HG02571 (cell line): ENCODE data around the gene CHCHD6.

Source experiments
- ATAC-seq: cut with Tn5 transposase; IDR thresholded peaks from one replicate; pipeline ENCODE4 v1.9.1; 2021; ENCODE audit warnings: mild to moderate bottlenecking, moderate library complexity; ENCODE audit not compliant: unreplicated experiment

The CHCHD6 gene

GRCh38 chr3:126891141-126891540 is 187.1 kb downstream of the CHCHD6 start:
- ATAC-seq = no peak

DNA sequence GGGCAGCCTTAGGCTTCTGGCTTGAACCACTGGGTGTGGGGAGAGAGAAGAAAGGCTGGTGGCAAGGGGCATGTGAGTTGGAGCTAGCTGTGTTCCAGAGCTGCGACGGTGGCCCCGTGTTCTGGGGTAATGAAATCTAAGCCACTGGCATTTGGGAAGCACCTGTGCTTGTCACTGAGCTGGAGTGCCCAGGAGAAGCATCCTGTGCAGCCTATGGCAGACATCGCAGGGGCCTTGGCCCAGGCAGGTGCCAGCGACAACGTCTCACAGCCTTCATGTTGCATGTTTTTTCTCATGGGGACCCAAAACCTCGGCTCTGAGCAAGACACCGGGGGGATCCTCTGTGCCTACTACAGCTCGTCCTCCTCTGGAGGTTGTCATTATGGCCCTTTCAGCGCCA is 187.8 kb downstream of the CHCHD6 start:
- ATAC-seq = no peak

DNA sequence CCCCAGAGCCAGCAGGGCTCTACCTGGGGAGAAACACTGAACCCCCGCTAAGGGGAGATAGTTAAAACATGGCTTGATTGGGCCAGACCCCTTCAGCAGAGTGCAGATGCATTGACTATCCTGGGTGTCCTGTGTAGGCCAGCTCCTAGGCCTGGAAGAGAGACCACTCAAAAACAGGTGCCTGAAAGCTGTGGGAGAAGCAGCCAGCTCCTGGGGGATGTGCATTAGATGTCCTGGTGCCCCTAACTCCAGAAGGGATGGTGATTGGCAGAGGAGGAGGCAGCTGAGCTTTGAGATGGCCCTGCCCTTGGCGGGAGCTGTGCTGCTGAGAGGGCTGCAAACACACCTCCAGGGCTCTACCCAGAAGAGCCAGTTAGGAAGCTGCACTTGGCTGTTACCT is 189.6 kb downstream of the CHCHD6 start:
- no peak for ATAC-seq

- no peak for ATAC-seq
Measured at GRCh38 chr3:126894475-126894874, 190.4 kb downstream of the CHCHD6 start.

DNA sequence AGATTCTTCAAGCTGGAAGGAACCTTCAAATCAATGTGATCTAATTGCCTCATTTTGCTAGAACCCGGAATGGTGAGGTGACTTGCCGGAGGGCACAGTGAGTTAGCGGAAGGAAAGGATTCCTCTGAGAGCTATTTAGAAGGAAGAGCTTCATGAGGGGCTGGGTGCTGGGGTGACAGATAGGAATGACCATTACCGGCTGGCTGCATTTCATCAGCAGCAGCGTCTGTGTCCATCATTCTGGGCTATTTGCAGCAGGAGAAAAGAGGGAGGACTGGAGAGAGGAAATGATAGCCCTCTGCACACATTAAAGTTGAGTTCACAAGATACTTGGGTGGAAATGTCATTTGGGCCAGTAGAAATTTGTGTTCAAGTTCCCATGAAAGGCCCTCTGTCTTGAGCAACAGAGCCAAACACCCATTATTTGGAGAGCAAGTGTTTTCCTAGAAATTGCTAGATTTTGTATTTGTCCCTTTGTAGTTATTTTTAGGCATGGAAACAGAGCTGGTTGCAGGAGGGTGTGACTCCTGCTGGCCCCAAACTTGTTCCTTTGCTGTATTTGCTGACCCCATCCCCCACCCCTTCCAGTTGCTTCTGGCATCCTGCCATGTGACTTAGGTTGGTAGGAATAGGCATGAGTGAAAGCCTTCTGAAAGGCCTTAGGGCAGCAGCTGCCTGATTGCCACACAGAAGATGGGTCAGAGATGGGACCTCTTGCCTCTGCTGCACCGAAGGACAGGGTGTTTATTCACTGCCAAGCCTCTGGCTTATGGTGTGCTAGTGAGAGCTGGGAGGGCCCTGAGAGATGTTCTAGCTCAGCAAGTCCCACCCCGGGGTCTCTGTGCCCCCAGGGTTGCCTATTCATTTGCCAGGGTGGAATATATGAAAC is 191.4 kb downstream of the CHCHD6 start:
- no peak for ATAC-seq

DNA sequence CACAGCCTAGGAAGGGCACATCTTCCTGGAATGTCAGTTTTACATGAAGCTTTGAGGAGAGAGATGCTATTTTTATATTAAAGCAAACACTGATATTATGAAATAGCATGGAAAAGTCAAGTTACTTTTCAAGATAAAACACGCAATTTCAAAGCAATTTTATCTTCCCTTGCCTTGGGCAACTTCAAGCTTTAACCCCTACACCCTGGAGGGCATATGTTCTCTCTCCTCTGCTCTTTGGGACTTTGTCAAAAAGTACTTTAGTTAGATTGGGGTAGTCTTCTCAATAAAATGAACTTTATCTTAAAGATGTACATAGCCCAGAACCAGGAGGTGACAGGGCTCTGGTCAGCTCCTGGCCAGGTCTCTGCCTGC is 192.0 kb downstream of the CHCHD6 start:
- ATAC-seq = no peak

DNA sequence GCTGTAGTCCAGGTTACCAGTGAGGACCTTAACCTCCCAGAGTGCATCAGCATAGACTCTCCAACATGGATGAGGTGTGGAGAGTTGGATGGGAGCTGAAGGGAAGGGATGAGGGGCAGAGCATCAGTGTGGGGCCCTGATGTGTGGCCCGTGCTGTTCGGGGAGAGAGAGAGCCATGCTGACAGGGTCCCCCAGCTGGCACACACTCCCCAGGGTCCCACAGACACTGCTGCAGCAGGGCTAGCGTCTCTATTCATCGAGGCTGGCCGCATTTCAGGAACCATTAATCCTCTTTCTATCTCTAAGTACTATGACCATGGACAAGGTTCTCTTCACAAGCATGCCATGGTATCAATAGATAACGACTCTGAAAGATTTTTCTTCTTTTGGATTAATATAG is 192.9 kb downstream of the CHCHD6 start:
- no peak for ATAC-seq

DNA sequence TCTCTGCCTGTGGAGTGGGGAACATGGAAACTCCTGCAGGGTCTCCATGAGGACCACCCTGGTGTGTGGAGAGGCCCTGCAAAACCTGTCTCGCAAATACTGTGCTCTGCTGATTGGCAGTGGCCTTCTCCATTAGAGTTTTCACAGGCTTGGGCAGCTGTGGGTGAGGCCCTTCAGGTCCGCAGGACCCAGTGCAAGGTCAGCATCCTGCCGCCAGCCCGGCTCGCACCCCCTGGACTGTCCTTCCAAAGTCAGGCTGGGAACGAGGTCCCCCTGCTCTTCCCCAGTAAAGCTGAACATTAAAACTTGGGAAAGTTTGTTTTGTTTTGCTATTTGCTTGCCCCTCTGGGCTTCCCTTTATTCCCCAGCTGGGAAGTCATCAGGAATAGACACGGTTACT is 193.9 kb downstream of the CHCHD6 start:
- ATAC-seq = no peak

GRCh38 chr3:126900859-126901540 is 197.0 kb downstream of the CHCHD6 start:
- no peak for ATAC-seq

DNA sequence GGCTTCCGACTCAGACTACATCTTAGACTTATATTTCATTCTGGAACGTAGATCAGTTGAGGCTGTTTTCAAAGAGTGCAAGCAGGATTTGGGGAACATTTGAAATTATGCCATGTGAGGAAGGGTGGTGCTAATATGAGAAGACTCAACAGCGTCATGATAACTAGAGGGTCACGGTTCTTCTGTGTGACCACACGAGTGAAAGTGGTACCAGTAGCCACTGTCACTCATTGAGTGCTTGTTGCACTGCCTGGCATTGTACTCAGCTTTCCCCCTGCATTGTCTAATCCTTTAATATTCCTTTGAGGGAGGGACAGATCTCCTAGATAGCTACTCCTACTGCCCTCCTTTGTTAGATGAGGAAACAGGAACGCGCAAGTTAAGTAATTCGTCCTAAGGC is 197.6 kb downstream of the CHCHD6 start:
- no peak for ATAC-seq

DNA sequence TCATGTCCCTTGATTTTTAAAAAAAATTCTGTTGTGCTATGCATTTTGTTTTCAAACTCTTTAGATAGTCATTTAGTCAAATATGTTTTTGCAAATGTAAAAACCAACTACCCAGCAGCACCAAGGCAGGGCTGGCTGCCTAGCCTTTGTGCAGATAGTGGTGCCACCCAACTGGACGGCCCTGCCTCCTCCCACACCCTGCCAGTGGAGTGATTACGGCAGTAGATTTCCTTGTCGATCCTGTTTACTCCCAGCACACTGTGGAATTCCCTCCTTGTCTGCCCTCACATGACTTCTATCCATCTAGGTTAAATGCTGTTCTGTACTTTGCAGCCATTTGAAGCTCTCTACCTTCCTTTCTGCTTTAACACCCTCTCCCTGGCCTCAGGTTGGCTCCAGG is 199.5 kb downstream of the CHCHD6 start:
- ATAC-seq = no peak

DNA sequence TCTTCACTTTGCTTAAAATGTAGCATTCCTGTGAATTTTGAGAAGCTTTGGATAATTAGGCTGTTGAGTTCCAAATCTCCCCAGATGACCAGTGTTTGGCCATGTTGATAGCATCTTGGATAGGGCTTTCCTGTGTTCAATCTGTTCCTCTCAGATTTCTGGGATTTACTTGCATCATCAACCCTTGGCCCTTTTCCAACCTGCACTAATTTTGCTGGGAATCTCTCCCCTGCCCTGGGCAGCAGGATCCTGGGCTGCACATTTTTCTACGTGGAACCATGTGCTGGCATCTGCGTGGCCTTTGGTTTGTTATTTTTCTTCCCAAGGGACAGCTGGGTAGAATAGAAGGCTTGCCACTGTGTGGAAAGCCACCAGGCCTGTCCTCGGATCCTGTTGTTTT is 203.5 kb downstream of the CHCHD6 start:
- no peak for ATAC-seq

DNA sequence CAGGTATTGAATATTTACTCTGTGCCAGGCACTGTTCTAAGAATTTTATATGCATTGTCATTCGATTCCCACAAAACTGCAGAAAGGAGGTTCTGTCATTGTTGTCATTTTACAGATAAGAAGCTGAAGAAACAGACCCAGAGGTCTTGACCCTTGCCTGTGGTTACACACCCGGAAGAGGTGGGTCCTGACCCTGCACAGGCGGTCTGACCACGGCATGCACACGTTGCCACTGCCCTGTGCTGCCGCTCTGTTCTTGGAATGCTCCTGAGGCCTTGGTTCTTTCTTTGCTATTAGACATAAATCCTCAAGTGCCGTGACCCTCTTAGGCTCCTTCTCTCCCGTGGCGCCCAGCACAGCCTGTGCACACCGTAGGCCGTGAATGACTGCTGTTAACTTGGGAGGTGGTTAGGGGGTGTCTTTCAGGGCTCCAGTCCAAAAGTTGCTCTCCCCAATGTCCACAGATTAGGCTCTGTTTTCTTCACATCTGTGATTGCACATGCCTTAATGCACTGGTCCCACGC is 204.8 kb downstream of the CHCHD6 start:
- no peak for ATAC-seq

- ATAC-seq = no peak
Measured at GRCh38 chr3:126910231-126910630, 206.2 kb downstream of the CHCHD6 start.

DNA sequence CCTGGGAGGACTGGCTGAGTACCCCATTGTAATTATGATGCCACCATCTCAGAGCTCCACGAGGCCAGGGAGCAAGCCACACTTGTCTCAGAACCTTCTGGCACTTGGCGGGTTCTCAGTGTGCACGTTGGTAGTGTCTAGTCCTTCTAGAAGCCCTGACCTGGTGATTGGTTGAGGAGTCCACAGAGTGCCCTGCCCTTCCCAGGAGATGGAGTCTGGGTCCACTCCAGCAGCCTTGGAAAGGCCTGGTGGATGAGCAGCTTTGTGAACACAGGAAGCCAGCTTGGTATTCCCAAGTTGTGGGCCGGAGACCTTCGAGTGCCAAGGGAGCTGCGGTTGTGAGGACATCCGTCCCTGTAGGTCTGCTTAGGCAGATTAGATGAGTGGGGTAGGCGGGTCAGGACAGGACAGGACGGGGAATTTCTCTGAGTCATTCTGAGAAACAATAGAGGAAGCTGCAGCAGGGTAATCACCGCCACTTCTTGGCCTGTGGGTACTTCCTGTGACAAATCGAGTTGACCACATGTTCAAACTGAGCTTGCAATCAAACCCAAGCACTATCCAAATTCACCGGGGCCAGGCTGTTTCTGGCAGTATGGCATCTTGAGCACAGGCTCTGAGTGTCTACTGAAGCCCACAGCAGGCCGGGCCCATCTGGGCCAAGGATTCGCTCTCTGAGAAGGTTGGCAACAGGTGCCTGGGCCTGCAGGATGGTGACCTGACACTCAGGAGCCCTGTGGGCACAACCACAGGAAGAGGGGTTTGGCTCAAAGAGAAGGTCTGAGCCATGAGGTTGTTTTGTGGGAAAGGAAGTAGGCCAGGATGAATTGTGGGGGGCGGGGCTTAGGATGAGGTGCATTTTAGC is 207.4 kb downstream of the CHCHD6 start:
- peak; percentile 99 for ATAC-seq

GRCh38 chr3:126912027-126912422 is 208.0 kb downstream of the CHCHD6 start:
- ATAC-seq = no peak

DNA sequence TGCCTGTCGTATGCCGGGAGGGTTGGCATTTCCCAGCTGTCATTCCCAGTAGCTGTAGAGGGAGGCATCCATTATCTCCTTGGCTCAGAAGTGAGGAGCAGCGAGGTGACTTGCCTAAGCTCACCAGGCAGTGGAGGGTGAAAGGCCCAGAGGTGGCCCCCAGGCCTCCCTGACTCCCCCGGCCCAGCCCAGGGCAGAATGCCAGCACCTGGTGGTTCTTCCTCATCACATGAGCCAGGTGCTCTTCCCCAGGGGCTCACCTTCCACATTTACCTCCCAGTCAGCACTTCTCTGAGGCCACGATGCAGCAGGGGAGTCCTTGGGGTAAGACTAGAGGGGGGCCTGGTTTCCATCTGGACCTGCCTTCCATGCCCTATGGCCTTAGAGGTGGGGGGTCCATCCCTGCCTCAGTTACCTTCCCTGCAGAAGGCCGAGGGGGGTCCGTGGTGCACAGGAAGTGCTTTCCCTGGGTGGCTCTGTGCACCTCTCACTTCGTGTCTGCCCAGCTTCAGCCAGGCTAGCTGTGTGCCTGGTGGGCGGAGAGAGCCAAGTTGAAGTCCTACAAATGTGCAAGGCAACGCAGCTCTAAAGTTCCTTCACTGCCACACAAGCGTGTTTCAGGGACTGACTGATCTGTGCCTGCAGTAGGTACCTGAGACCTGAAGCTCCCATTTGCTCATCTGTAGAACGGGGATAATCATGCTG is 208.6 kb downstream of the CHCHD6 start:
- ATAC-seq = no peak

GRCh38 chr3:126913524-126913923 is 209.5 kb downstream of the CHCHD6 start:
- ATAC-seq = no peak

GRCh38 chr3:126914226-126914625 is 210.2 kb downstream of the CHCHD6 start:
- ATAC-seq = no peak

DNA sequence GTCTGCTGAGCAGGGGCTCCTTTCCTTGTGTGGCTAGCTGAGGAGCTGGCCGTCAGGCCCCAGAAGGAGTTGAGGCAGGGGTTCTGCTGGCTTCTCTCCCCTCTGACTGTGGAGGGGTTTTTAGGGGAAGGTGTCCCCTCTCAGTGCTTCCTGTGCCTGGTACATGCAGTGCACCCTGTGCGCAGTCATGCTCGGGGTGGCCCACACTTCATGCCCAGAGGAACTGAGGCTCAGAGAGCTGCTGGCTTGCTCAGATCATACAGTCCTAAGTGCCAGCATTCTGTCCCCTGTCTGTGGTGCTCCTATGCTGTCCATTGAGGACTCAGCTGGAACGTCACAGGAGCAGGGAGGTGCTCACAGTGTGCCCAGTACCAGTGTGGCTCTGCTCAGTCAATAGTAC is 211.0 kb downstream of the CHCHD6 start:
- ATAC-seq = no peak

- ATAC-seq = no peak
Measured at GRCh38 chr3:126916546-126916945, 212.5 kb downstream of the CHCHD6 start.
